H9 (cell line): Measurements from ENCODE around the gene MRPS11. TPM values are rescaled to one million over a fixed set of nuclear protein-coding genes. Genes with fewer than 3 reads are reported as not detected.

Experiments
- DNase-seq: peaks from one replicate; pipeline ENCODE4 v3.0.0-alpha.2; 2017
- H2AFZ ChIP-seq: one replicate; pipeline ENCODE4 v1.6.1; 2013; ENCODE audit warnings: mild to moderate bottlenecking, low read length, control low read depth, moderate library complexity
- H2AK5ac ChIP-seq: 2 replicates; pipeline ENCODE4 v1.6.1; 2013; ENCODE audit warnings: low read length, control low read depth, mixed read lengths; ENCODE audit not compliant: insufficient read length
- H2BK120ac ChIP-seq: one replicate; pipeline ENCODE4 v1.6.1; 2013; ENCODE audit warnings: low read depth, mild to moderate bottlenecking, low read length, control low read depth, inconsistent platforms; ENCODE audit not compliant: poor library complexity, severe bottlenecking
- H2BK12ac ChIP-seq: 2 replicates; pipeline ENCODE4 v1.6.1; 2013; ENCODE audit warnings: low read length, control low read depth, mixed read lengths, low read depth; ENCODE audit not compliant: insufficient read length
- H2BK15ac ChIP-seq: 2 replicates; pipeline ENCODE4 v1.6.1; 2013; ENCODE audit warnings: low read depth, low read length, control low read depth
- H2BK20ac ChIP-seq: one replicate; pipeline ENCODE4 v1.6.1; 2013; ENCODE audit warnings: low read depth, mild to moderate bottlenecking, low read length, control low read depth, inconsistent platforms; ENCODE audit not compliant: poor library complexity, severe bottlenecking
- H2BK5ac ChIP-seq: 2 replicates; pipeline ENCODE4 v1.6.1; 2013; ENCODE audit warnings: low read length, control low read depth, mixed read lengths; ENCODE audit not compliant: insufficient read length
- H3K14ac ChIP-seq: 2 replicates; pipeline ENCODE4 v1.6.1; 2013; ENCODE audit warnings: low read length, control low read depth; ENCODE audit not compliant: insufficient read depth
- H3K18ac ChIP-seq: 2 replicates; pipeline ENCODE4 v1.6.1; 2013; ENCODE audit warnings: low read depth, mild to moderate bottlenecking, mixed read lengths, low read length, control low read depth; ENCODE audit not compliant: insufficient read length
- H3K23ac ChIP-seq: 2 replicates; pipeline ENCODE4 v1.6.1; 2013; ENCODE audit warnings: low read length, control low read depth, mixed read lengths, low read depth; ENCODE audit not compliant: insufficient read length
- H3K23me2 ChIP-seq: 2 replicates; pipeline ENCODE4 v1.6.1; 2013; ENCODE audit warnings: low read depth, mild to moderate bottlenecking, mixed read lengths, low read length, control low read depth; ENCODE audit not compliant: insufficient read length, poor library complexity, severe bottlenecking
- H3K27ac ChIP-seq: 2 replicates; pipeline ENCODE4 v1.5.1; 2013; ENCODE audit warnings: low read length, control low read depth, mixed read lengths, low read depth; ENCODE audit not compliant: insufficient read length
- H3K27me3 ChIP-seq: 2 replicates; pipeline ENCODE4 v1.6.1; 2013; ENCODE audit warnings: low read length, control low read depth, inconsistent platforms; ENCODE audit not compliant: insufficient read depth
- H3K4ac ChIP-seq: 2 replicates; pipeline ENCODE4 v1.6.1; 2013; ENCODE audit warnings: low read depth, mild to moderate bottlenecking, control low read depth, inconsistent platforms, low read length, moderate library complexity
- H3K4me1 ChIP-seq: 2 replicates; pipeline ENCODE4 v1.6.1; 2013; ENCODE audit warnings: low read length, control low read depth, inconsistent platforms; ENCODE audit not compliant: insufficient read depth
- H3K4me2 ChIP-seq: 2 replicates; pipeline ENCODE4 v1.6.1; 2013; ENCODE audit warnings: low read length, control low read depth, mixed read lengths; ENCODE audit not compliant: insufficient read length, insufficient read depth
- H3K56ac ChIP-seq: 2 replicates; pipeline ENCODE4 v1.6.1; 2013; ENCODE audit warnings: low read depth, mild to moderate bottlenecking, mixed read lengths, low read length, control low read depth; ENCODE audit not compliant: insufficient read length
- H3K79me1 ChIP-seq: 2 replicates; pipeline ENCODE4 v1.6.1; 2013; ENCODE audit warnings: low read depth, mild to moderate bottlenecking, moderate library complexity, low read length, control low read depth, inconsistent platforms; ENCODE audit not compliant: insufficient read depth, poor library complexity, severe bottlenecking
- H3K79me2 ChIP-seq: 2 replicates; pipeline ENCODE4 v1.6.1; 2013; ENCODE audit warnings: low read length, control low read depth, inconsistent platforms; ENCODE audit not compliant: insufficient read depth
- H3K9ac ChIP-seq: 2 replicates; pipeline ENCODE4 v1.6.1; 2013; ENCODE audit warnings: low read length, control low read depth, mixed read lengths; ENCODE audit not compliant: insufficient read length; ENCODE audit errors: extremely low read depth
- H3K9me3 ChIP-seq: one replicate; pipeline ENCODE4 v1.6.1; 2013; ENCODE audit warnings: low read depth, low read length, inconsistent platforms; ENCODE audit not compliant: control insufficient read depth
- H3T11ph ChIP-seq: one replicate; pipeline ENCODE4 v1.6.1; 2013; ENCODE audit warnings: mild to moderate bottlenecking, low read length, control low read depth, inconsistent platforms
- H4K20me1 ChIP-seq: one replicate; pipeline ENCODE4 v1.6.1; 2013; ENCODE audit not compliant: control insufficient read depth, insufficient read length, insufficient read depth
- H4K5ac ChIP-seq: 2 replicates; pipeline ENCODE4 v1.6.1; 2013; ENCODE audit warnings: low read depth, mild to moderate bottlenecking, mixed read lengths, low read length, control low read depth; ENCODE audit not compliant: insufficient read length
- H4K8ac ChIP-seq: replicated peaks from 2 replicates; pipeline ENCODE4 v1.6.1; 2013; ENCODE audit warnings: low read length, control low read depth, mixed read lengths, low read depth; ENCODE audit not compliant: insufficient read length
- H4K91ac ChIP-seq: 2 replicates; pipeline ENCODE4 v1.6.1; 2013; ENCODE audit warnings: low read depth, mild to moderate bottlenecking, moderate library complexity, mixed read lengths, low read length, control low read depth; ENCODE audit not compliant: insufficient read length
- H3K27ac Mint-ChIP-seq, 3 experiments: 2 replicates in 2 of 3; 3 replicates in 1 of 3; pipeline ENCODE4 v1.8.0; 2020 to 2021; ENCODE audit warnings: mixed read lengths in 3 of 3, mild to moderate bottlenecking in 1 of 3, moderate library complexity in 1 of 3
- H3K27me3 Mint-ChIP-seq: 2 replicates; pipeline ENCODE4 v1.8.0; 2021; ENCODE audit warnings: low read depth, mild to moderate bottlenecking, moderate library complexity, mixed read lengths
- H3K36me3 Mint-ChIP-seq, 3 experiments: 2 replicates in 2 of 3; 3 replicates in 1 of 3; pipeline ENCODE4 v1.8.0; 2020 to 2021; ENCODE audit warnings: low read depth in 3 of 3, mixed read lengths in 3 of 3; ENCODE audit not compliant: insufficient read depth in 1 of 3
- H3K4me1 Mint-ChIP-seq, 2 experiments: 2 replicates each; pipeline ENCODE4 v1.8.0; 2020; ENCODE audit warnings: mixed read lengths in 2 of 2
- H3K4me3 Mint-ChIP-seq, 2 experiments: 2 replicates in 1 of 2; 3 replicates in 1 of 2; pipeline ENCODE4 v1.8.0; 2020 to 2021; ENCODE audit warnings: mild to moderate bottlenecking in 2 of 2, mixed read lengths in 2 of 2, moderate library complexity in 1 of 2
- H3K9me3 Mint-ChIP-seq, 2 experiments: 2 replicates in 1 of 2; 3 replicates in 1 of 2; pipeline ENCODE4 v1.8.0; 2020; ENCODE audit warnings: mild to moderate bottlenecking in 2 of 2, mixed read lengths in 2 of 2, moderate library complexity in 1 of 2
- CTCF ChIP-seq: fragments of 200-600 bp; sonication (generic); conservative IDR thresholded peaks from 3 replicates; pipeline ENCODE4 v1.8.0; 2021; ENCODE audit warnings: antibody characterized with exemption, mild to moderate bottlenecking
- WGBS: extraction: QIAGEN DNeasy Blood & Tissue Kit; methylation state at CpG from one replicate; pipeline ENCODE4 v1.1.7; 2013; ENCODE audit warnings: missing lambda C conversion rate, low lambda C conversion rate, mixed read lengths; ENCODE audit not compliant: insufficient read length; ENCODE audit errors: extremely low coverage; 5-methylcytosine and 5-hydroxymethylcytosine counted together
- total RNA-seq: library from RNA; stranded (reverse); gene quantifications from 2 replicates; pipeline ENCODE4 v1.2.1, GENCODE V29; 2021

The MRPS11 gene
- total RNA-seq, 1 experiment from 2014 or later, result 54.5 TPM

- H3K79me2 ChIP-seq, result no peaks in the 10 kb centered on the region
- H3K14ac ChIP-seq, result no peak overlapping the region
- no peak overlapping the region for H3K18ac ChIP-seq
- no peak overlapping the region for H4K5ac ChIP-seq
- no peak overlapping the region for H3K4me2 ChIP-seq
- no peak overlapping the region for H2BK15ac ChIP-seq
- no peak for TF ChIP-seq CTCF
- H3K23me2 ChIP-seq, result no peaks in the 10 kb centered on the region
- no peak overlapping the region for H3K27ac Mint-ChIP-seq
- H3K9me3 Mint-ChIP-seq, result peaks cover 18 to 19% of the 10 kb centered on the region in 2 experiments
- peaks cover 26% of the 10 kb centered on the region for H3K27me3 Mint-ChIP-seq
- no peak overlapping the region for H3T11ph ChIP-seq
- no peaks in the 10 kb centered on the region for H4K20me1 ChIP-seq
- no peak overlapping the region for H3K4me3 Mint-ChIP-seq
- H3K4me1 ChIP-seq, result peaks cover 2% of the 10 kb centered on the region; the same call in 1 of the 2 replicates
- no peak overlapping the region for H3K9ac ChIP-seq
- H2BK20ac ChIP-seq, result no peak overlapping the region
- H3K9me3 ChIP-seq, result no peaks in the 10 kb centered on the region
- no peak overlapping the region for H3K23ac ChIP-seq
- H3K27me3 ChIP-seq, result no peaks in the 10 kb centered on the region
- WGBS, result no CpG with 5 or more reads among the region's 1 CpG
- H2BK120ac ChIP-seq, result no peak overlapping the region
- no peak for DNase-seq
- no peak overlapping the region for H4K91ac ChIP-seq
- H3K79me1 ChIP-seq, result no peaks in the 10 kb centered on the region
- H3K4ac ChIP-seq, result no peak overlapping the region
- H2BK5ac ChIP-seq, result no peak overlapping the region
- H2BK12ac ChIP-seq, result no peak overlapping the region
- H3K36me3 Mint-ChIP-seq, result no peaks in the 10 kb centered on the region
- H3K56ac ChIP-seq, result no peak overlapping the region
- no peak overlapping the region for H2AK5ac ChIP-seq
- peaks cover 9 to 17% of the 10 kb centered on the region in 2 experiments for H3K4me1 Mint-ChIP-seq
- H4K8ac ChIP-seq, result no peak overlapping the region
- H3K27ac ChIP-seq, result no peak overlapping the region
- H2AFZ ChIP-seq, result no peak overlapping the region
Observed at GRCh38 chr15:88440021-88440420, 27.5 kb upstream of the MRPS11 start.
